OCI-LY7 (cell line): ENCODE results near the gene PCIF1.

ENCODE experiments used
- EZH2phosphoT487 ChIP-seq: fragments of 200-600 bp; sonication (generic); IDR thresholded peaks from 2 replicates; pipeline ENCODE4 v1.6.1; 2018; ENCODE audit warnings: low read depth, borderline replicate concordance, mild to moderate bottlenecking, mixed run types, antibody characterized with exemption, low read length, moderate library complexity, mixed read lengths
- TF ChIP-seq, protein P1 (sequence below): fragments of 200-600 bp; sonication (generic); conservative IDR thresholded peaks from 2 replicates; pipeline ENCODE4 v1.5.1; 2014; ENCODE audit warnings: mild to moderate bottlenecking, antibody characterized with exemption, low read length, moderate library complexity, mixed read lengths

DNA sequence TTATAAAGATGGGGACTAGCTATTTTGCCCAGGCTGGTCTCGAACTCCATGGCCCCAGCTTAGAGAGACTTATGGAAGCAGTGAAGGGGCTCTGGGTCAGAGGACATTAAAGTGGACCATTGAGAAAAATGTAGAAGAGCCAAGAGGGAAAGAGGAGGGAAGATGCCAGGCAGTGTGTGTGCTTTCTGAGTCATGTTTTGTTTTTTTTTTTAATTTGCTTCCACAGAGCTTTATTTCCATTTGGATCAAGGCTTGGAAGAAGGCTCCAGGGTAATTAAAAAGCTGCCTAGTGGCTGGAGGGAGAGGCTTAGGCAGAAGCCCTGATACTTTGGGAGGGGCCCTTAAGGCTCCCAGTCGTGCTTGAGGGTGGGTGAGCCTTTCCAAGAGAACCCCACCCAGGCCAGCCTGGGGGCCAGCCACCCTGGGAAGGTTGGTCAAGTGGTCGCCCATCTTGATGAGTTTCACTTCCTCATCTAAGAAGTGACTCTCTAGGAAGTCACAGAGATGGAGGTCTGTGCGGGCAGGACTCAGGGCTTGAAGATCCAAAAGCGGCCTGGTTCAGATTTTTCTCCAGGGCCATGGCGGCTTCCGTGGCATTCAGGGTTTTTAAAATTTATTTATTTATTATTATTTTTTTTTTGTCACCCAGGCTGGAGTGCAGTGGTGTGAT is 40.5 kb downstream of the PCIF1 start:
- TF ChIP-seq, protein P1, sequence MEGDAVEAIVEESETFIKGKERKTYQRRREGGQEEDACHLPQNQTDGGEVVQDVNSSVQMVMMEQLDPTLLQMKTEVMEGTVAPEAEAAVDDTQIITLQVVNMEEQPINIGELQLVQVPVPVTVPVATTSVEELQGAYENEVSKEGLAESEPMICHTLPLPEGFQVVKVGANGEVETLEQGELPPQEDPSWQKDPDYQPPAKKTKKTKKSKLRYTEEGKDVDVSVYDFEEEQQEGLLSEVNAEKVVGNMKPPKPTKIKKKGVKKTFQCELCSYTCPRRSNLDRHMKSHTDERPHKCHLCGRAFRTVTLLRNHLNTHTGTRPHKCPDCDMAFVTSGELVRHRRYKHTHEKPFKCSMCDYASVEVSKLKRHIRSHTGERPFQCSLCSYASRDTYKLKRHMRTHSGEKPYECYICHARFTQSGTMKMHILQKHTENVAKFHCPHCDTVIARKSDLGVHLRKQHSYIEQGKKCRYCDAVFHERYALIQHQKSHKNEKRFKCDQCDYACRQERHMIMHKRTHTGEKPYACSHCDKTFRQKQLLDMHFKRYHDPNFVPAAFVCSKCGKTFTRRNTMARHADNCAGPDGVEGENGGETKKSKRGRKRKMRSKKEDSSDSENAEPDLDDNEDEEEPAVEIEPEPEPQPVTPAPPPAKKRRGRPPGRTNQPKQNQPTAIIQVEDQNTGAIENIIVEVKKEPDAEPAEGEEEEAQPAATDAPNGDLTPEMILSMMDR = no peak
- TF ChIP-seq EZH2phosphoT487 = no peak
